Measurements from ENCODE around the gene LINGO3. TPM values are rescaled to one million over a fixed set of nuclear protein-coding genes. Genes with fewer than 3 reads are reported as not detected.
A peak's percentile ranks its signal among the peaks of the same experiment; 100 is the strongest.

LINGO3 gene
- polyA plus RNA-seq, 3 donors = 0.08 to 2.8 (median 2.2) TPM

DNA sequence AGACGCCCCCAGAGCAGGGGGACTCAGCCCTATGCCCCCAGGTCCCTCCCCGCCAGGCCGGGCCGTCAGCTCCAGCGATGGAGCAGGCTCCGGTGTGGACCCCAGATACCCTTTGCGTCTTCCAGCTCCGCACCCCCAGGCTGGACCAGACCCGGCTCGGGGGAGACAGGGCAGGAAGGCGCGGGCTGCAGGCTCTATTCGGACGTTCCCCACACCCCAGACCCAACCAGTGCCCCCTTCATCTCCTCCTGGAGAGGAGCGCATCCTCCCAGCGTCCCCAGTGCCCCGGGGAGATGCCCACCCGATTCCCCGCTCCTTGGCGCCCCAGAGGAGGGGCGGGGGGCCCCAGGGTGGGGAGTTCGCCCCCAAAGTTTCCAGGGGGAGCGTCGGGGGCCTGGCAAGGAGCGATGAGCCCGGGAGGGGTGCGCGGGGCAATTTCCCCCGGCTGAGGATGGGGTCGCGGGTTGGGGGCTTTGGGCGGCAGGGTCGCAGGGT, 389 bp downstream of the LINGO3 start:
- Histone ChIP-seq H2AFZ (ENCODE audit: insufficient read depth, low read depth, low read length, poor library complexity, severe bottlenecking) (no peak overlapping the region), H4K20me1 (ENCODE audit: insufficient read depth, low read length) (no peaks in the 10 kb centered on the region), H3K4me3 (replicated peaks in 1 of 3; ENCODE audit: low read depth in 2 of 3, low read length in 3 of 3) (no peak overlapping the region), H3K79me2 (ENCODE audit: insufficient read depth, low read length) (no peaks in the 10 kb centered on the region), H3K27ac (ENCODE audit: low read depth in 1 of 2, low read length in 2 of 2) (no peak overlapping the region), H3K9ac (ENCODE audit: insufficient read depth, low read length, poor library complexity, severe bottlenecking) (no peak overlapping the region), H3K4me2 (replicated peaks; ENCODE audit: extremely low read depth, low read length, poor library complexity, severe bottlenecking) (peak overlapping the region; percentile 31), H3K9me3 (replicated peaks in 1 of 2; ENCODE audit: control insufficient read depth in 1 of 2, insufficient read depth in 1 of 2, low read length in 2 of 2) (peaks cover 0 to 7% of the 10 kb centered on the region in 2 donors), H3K36me3 (replicated peaks in 1 of 2; ENCODE audit: control insufficient read depth in 1 of 2, insufficient read depth in 2 of 2, low read length in 2 of 2) (no peaks in the 10 kb centered on the region), H3K4me1 (ENCODE audit: control insufficient read depth in 1 of 2, insufficient read depth in 2 of 2, low read length in 2 of 2) (peaks cover 12 to 32% of the 10 kb centered on the region in 2 donors), H3K27me3 (ENCODE audit: control insufficient read depth in 2 of 2, insufficient read depth in 2 of 2, low read length in 2 of 2) (peaks cover 37 to 82% of the 10 kb centered on the region in 2 donors)
- peaks cover 27% of the 10 kb centered on the region for H3K4me1 Mint-ChIP-seq
- intact Hi-C loops (cut with micrococcal nuclease) = no loop called here
- 18% methylated on average over 33 of the region's 33 CpGs for WGBS (ENCODE audit: insufficient coverage)
- no peak overlapping the region for H3K27ac Mint-ChIP-seq
- TF ChIP-seq, protein P1, sequence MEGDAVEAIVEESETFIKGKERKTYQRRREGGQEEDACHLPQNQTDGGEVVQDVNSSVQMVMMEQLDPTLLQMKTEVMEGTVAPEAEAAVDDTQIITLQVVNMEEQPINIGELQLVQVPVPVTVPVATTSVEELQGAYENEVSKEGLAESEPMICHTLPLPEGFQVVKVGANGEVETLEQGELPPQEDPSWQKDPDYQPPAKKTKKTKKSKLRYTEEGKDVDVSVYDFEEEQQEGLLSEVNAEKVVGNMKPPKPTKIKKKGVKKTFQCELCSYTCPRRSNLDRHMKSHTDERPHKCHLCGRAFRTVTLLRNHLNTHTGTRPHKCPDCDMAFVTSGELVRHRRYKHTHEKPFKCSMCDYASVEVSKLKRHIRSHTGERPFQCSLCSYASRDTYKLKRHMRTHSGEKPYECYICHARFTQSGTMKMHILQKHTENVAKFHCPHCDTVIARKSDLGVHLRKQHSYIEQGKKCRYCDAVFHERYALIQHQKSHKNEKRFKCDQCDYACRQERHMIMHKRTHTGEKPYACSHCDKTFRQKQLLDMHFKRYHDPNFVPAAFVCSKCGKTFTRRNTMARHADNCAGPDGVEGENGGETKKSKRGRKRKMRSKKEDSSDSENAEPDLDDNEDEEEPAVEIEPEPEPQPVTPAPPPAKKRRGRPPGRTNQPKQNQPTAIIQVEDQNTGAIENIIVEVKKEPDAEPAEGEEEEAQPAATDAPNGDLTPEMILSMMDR (IDR thresholded peaks at IDR 0.05) = no peak
- H3K9me3 Mint-ChIP-seq = peaks cover 0 to 35% (median 15%) of the 10 kb centered on the region in 7 donors
- DNase-seq = no peak
- H3K36me3 Mint-ChIP-seq = peaks cover 9 to 17% of the 10 kb centered on the region in 2 donors
- H3K4me3 Mint-ChIP-seq = peak overlapping the region in 1 of 2 donors; percentile 67
- peaks cover 89 to 97% (median 91%) of the 10 kb centered on the region in 3 donors for H3K27me3 Mint-ChIP-seq (ENCODE audit: low read depth in 3 of 3)

GRCh38 chr19:2306971-2307370, 983 bp downstream of the LINGO3 start:
- H4K20me1 ChIP-seq (ENCODE audit: insufficient read depth, low read length) = no peaks in the 10 kb centered on the region
- peaks cover 18 to 38% of the 10 kb centered on the region in 2 donors for H3K4me1 ChIP-seq (ENCODE audit: control insufficient read depth in 1 of 2, insufficient read depth in 2 of 2, low read length in 2 of 2)
- TF ChIP-seq, protein P1 (IDR thresholded peaks at IDR 0.05) = no peak
- Mint-ChIP-seq H3K9me3 (peaks cover 0 to 35% (median 15%) of the 10 kb centered on the region in 7 donors), H3K4me3 (peak overlapping the region in 1 of 2 donors; percentile 85), H3K36me3 (peaks cover 9 to 17% of the 10 kb centered on the region in 2 donors), H3K27me3 (ENCODE audit: low read depth in 3 of 3) (peaks cover 85 to 97% (median 91%) of the 10 kb centered on the region in 3 donors), H3K4me1 (peaks cover 32% of the 10 kb centered on the region), H3K27ac (no peak overlapping the region)
- H3K27ac ChIP-seq (ENCODE audit: low read depth in 1 of 2, low read length in 2 of 2) = no peak overlapping the region
- H3K9me3 ChIP-seq (replicated peaks in 1 of 2; ENCODE audit: control insufficient read depth in 1 of 2, insufficient read depth in 1 of 2, low read length in 2 of 2) = peaks cover 0 to 7% of the 10 kb centered on the region in 2 donors
- H3K9ac ChIP-seq (ENCODE audit: insufficient read depth, low read length, poor library complexity, severe bottlenecking) = no peak overlapping the region
- H3K79me2 ChIP-seq (ENCODE audit: insufficient read depth, low read length) = no peaks in the 10 kb centered on the region
- DNase-seq = no peak
- intact Hi-C loops (cut with micrococcal nuclease) = no loop called here
- no peaks in the 10 kb centered on the region for H3K36me3 ChIP-seq (replicated peaks in 1 of 2; ENCODE audit: control insufficient read depth in 1 of 2, insufficient read depth in 2 of 2, low read length in 2 of 2)
- WGBS (ENCODE audit: insufficient coverage) = 75% methylated on average over 17 of the region's 17 CpGs
- H3K4me2 ChIP-seq (replicated peaks; ENCODE audit: extremely low read depth, low read length, poor library complexity, severe bottlenecking) = no peak overlapping the region
- no peak overlapping the region for H2AFZ ChIP-seq (ENCODE audit: insufficient read depth, low read depth, low read length, poor library complexity, severe bottlenecking)
- H3K27me3 ChIP-seq (ENCODE audit: control insufficient read depth in 2 of 2, insufficient read depth in 2 of 2, low read length in 2 of 2) = peaks cover 42 to 82% of the 10 kb centered on the region in 2 donors
- no peak overlapping the region for H3K4me3 ChIP-seq (replicated peaks in 1 of 3; ENCODE audit: low read depth in 2 of 3, low read length in 3 of 3)

Measured in CD14-positive monocyte (primary cell).